GM11168 (cell line): ENCODE measurements around the gene TAMM41.
"Not testable (repeated sequence)": the region's sequence is repeated elsewhere in the genome, so short reads cannot be mapped to it uniquely, and the experiment has no call there.

Source experiments
- in situ Hi-C: fragments of 300-500 bp; cut with MboI; formaldehyde crosslinking; loops from one replicate; pipeline ENCODE4 v1.12.0; 2022; ENCODE audit warnings: low sequenced_read_pairs; ENCODE audit not compliant: unreplicated experiment

The TAMM41 gene

GRCh38 chr3:11846281-11847266 is at the start of gene TAMM41:
TSS of gene TAMM41 (minus strand) at chr3:11846885. CDS start at chr3:11846636, 249 bp downstream.
- in situ Hi-C loops, result no loop called here

- in situ Hi-C loops, result no loop called here
Measured at GRCh38 chr3:11878837-11879236, 32.2 kb upstream of the TAMM41 start.

GRCh38 chr3:11874707-11875106 is 28.0 kb upstream of the TAMM41 start:
- in situ Hi-C loops, result loop anchor here (5.0 kb wide), 1 partner anchor 1827 kb away; no protein-coding TSS in a partner anchor

- in situ Hi-C loops, result not testable (repeated sequence)
Measured at GRCh38 chr3:11863739-11864138, 17.1 kb upstream of the TAMM41 start.

- in situ Hi-C loops, result not testable (repeated sequence)
Measured at GRCh38 chr3:11862584-11862983, 15.9 kb upstream of the TAMM41 start.

- in situ Hi-C loops, result not testable (repeated sequence)
Measured at GRCh38 chr3:11862145-11862544, 15.5 kb upstream of the TAMM41 start.

GRCh38 chr3:11860213-11860612 is 13.5 kb upstream of the TAMM41 start:
- in situ Hi-C loops, result not testable (repeated sequence)

- in situ Hi-C loops, result no loop called here
Measured at GRCh38 chr3:11853450-11853849, 6.8 kb upstream of the TAMM41 start.

- in situ Hi-C loops, result no loop called here
Measured at GRCh38 chr3:11850003-11850402, 3.3 kb upstream of the TAMM41 start.

- in situ Hi-C loops, result no loop called here
Measured at GRCh38 chr3:11847607-11848006, 922 bp upstream of the TAMM41 start.

- in situ Hi-C loops, result no loop called here
Measured at GRCh38 chr3:11845651-11846050, 1.0 kb downstream of the TAMM41 start.

GRCh38 chr3:11844891-11845290 is 1.8 kb downstream of the TAMM41 start:
- in situ Hi-C loops, result no loop called here

GRCh38 chr3:11835028-11835639 is 11.6 kb downstream of the TAMM41 start:
- in situ Hi-C loops, result no loop called here

- in situ Hi-C loops, result no loop called here
Measured at GRCh38 chr3:11832981-11833905, 13.4 kb downstream of the TAMM41 start.

- in situ Hi-C loops, result no loop called here
Measured at GRCh38 chr3:11829416-11829815, 17.3 kb downstream of the TAMM41 start.

GRCh38 chr3:11826628-11827265 is 19.9 kb downstream of the TAMM41 start:
- in situ Hi-C loops, result no loop called here

GRCh38 chr3:11825301-11825700 is 21.4 kb downstream of the TAMM41 start:
- in situ Hi-C loops, result no loop called here

GRCh38 chr3:11820531-11821041 is 26.1 kb downstream of the TAMM41 start:
- in situ Hi-C loops, result no loop called here

- in situ Hi-C loops, result no loop called here
Measured at GRCh38 chr3:11819146-11819689, 27.5 kb downstream of the TAMM41 start.
